Endothelial cell of umbilical vein (primary cell): Measurements from ENCODE around the gene TRIM39. TPM values are rescaled to one million over a fixed set of nuclear protein-coding genes. Genes with fewer than 3 reads are reported as not detected.

Experiments
- BruUV-seq: library from RNA; stranded (reverse); fragments of 400-500 nt; replicated peaks from 2 replicates; lab custom pipeline; 2021; lab: Mats Ljungman, UMichigan
- CTCF ChIA-PET: fragments of 300-600, 350-600 bp; sonication (Branson Sonifier 250); formaldehyde crosslinking; loops from one replicate; lab custom pipeline; 2021; ENCODE audit warnings: antibody characterized with exemption, inconsistent platforms; lab: Charles Lee
- POLR2A ChIA-PET: fragments of 300-600, 350-600 bp; sonication (Branson Sonifier 250); formaldehyde crosslinking; loops from one replicate; lab custom pipeline; 2021; ENCODE audit warnings: antibody characterized with exemption, inconsistent platforms; lab: Charles Lee
- DNase-seq: peaks from one replicate; pipeline ENCODE4 v3.0.0-alpha.2; 2011; ENCODE audit warnings: low read depth, low spot score
- FAIRE-seq: peaks from 2 replicates; lab custom pipeline; 2011; peaks lifted over from hg19 to GRCh38; lab: Jason Lieb, UNC
- H2AFZ ChIP-seq: 2 replicates; pipeline ENCODE4 v1.6.0; 2012; ENCODE audit warnings: low read depth, low read length, control low read depth, inconsistent platforms
- H3K27ac ChIP-seq: 2 replicates; pipeline ENCODE4 v1.5.1; 2011; ENCODE audit warnings: low read depth, mild to moderate bottlenecking, control low read depth, low read length, moderate library complexity; ENCODE audit not compliant: insufficient read depth
- H3K27me3 ChIP-seq, 2 experiments: 2 replicates each; pipeline versions ENCODE4 v1.6.0 to v1.6.1; 2011; ENCODE audit warnings: low read length in 2 of 2, mixed read lengths in 1 of 2; ENCODE audit not compliant: control insufficient read depth in 2 of 2, insufficient read depth in 2 of 2
- H3K36me3 ChIP-seq, 2 experiments: 2 replicates in 1 of 2; 3 replicates in 1 of 2; pipeline ENCODE4 v1.5.1; 2011; ENCODE audit warnings: low read length in 2 of 2, mild to moderate bottlenecking in 1 of 2, moderate library complexity in 1 of 2; ENCODE audit not compliant: control insufficient read depth in 2 of 2, insufficient read depth in 2 of 2; ENCODE audit errors: extremely low read depth in 1 of 2
- H3K4me1 ChIP-seq: 3 replicates; pipeline ENCODE4 v1.5.1; 2011; ENCODE audit warnings: mild to moderate bottlenecking, low read length; ENCODE audit not compliant: control insufficient read depth, insufficient read depth; ENCODE audit errors: extremely low read depth
- H3K4me2 ChIP-seq: 2 replicates; pipeline ENCODE4 v1.6.1; 2011; ENCODE audit warnings: low read length, control low read depth, mixed read lengths; ENCODE audit not compliant: insufficient read depth
- H3K4me3 ChIP-seq, 3 experiments: fragments of 200-600 bp in 1 of 3; sonication (generic), shearing (Covaris generic) in 1 of 3; replicated peaks in 1 of 3; 2 replicates each; pipeline ENCODE4 v1.5.1; 2011 to 2016; ENCODE audit warnings: control low read depth in 3 of 3, low read length in 3 of 3, mild to moderate bottlenecking in 2 of 3, inconsistent platforms in 1 of 3, low read depth in 1 of 3, moderate library complexity in 1 of 3; ENCODE audit not compliant: insufficient read depth in 1 of 3
- H3K79me2 ChIP-seq: 2 replicates; pipeline ENCODE4 v1.6.0; 2012; ENCODE audit warnings: low read length, inconsistent platforms; ENCODE audit not compliant: control insufficient read depth, insufficient read depth
- H3K9ac ChIP-seq: replicated peaks from 2 replicates; pipeline ENCODE3; 2011; ENCODE audit warnings: low read length, control low read depth; ENCODE audit not compliant: insufficient read depth; ENCODE audit errors: extremely low read depth
- H3K9me1 ChIP-seq: replicated peaks from 3 replicates; pipeline ENCODE4 v1.6.0; 2011; ENCODE audit warnings: mild to moderate bottlenecking, low read length; ENCODE audit not compliant: control insufficient read depth, insufficient read depth; ENCODE audit errors: extremely low read depth
- H3K9me3 ChIP-seq: replicated peaks from 2 replicates; pipeline ENCODE4 v1.5.1; 2012; ENCODE audit warnings: low read length, inconsistent platforms; ENCODE audit not compliant: control insufficient read depth, insufficient read depth
- H4K20me1 ChIP-seq: replicated peaks from 2 replicates; pipeline ENCODE3; 2011; ENCODE audit warnings: mild to moderate bottlenecking, low read length; ENCODE audit not compliant: control insufficient read depth, insufficient read depth; ENCODE audit errors: extremely low read depth
- CTCF ChIP-seq, 2 donors: IDR thresholded peaks; 1 replicate in 1 of 2; 2 replicates in 1 of 2; pipeline ENCODE4 v1.5.1; 2011; ENCODE audit warnings: low read length in 2 of 2, mild to moderate bottlenecking in 2 of 2, moderate library complexity in 2 of 2, control low read depth in 1 of 2, inconsistent platforms in 1 of 2, low read depth in 1 of 2; ENCODE audit not compliant: insufficient read depth in 1 of 2; ENCODE audit errors: extremely low read depth in 1 of 2
- EZH2 ChIP-seq: IDR thresholded peaks from 2 replicates; pipeline ENCODE4 v1.6.1; 2012; ENCODE audit warnings: borderline replicate concordance, low read depth, mild to moderate bottlenecking, moderate library complexity, low read length, inconsistent platforms; ENCODE audit not compliant: severe bottlenecking
- FOS ChIP-seq: IDR thresholded peaks from 2 replicates; pipeline ENCODE4 v1.6.1; 2011; ENCODE audit warnings: mild to moderate bottlenecking, low read length, moderate library complexity, borderline replicate concordance; ENCODE audit not compliant: insufficient read depth
- GATA2 ChIP-seq: IDR thresholded peaks from 2 replicates; pipeline ENCODE4 v1.7.0; 2011; ENCODE audit warnings: low read depth, mild to moderate bottlenecking, moderate library complexity, mixed read lengths, low read length; ENCODE audit not compliant: insufficient read length, insufficient read depth
- JUN ChIP-seq: IDR thresholded peaks from 2 replicates; pipeline ENCODE4 v1.6.1; 2011; ENCODE audit warnings: borderline replicate concordance, low read depth; ENCODE audit not compliant: insufficient read length, insufficient read depth
- MAX ChIP-seq: IDR thresholded peaks from 2 replicates; pipeline ENCODE4 v1.6.1; 2011; ENCODE audit not compliant: insufficient read depth, insufficient read length
- MYC ChIP-seq: IDR thresholded peaks from one replicate; pipeline ENCODE4 v1.6.1; 2011; ENCODE audit warnings: mild to moderate bottlenecking, low read depth, low read length
- POLR2A ChIP-seq: IDR thresholded peaks from 2 replicates; pipeline ENCODE4 v1.6.1; 2012; ENCODE audit warnings: low read depth, mild to moderate bottlenecking, control low read depth, low read length
- POLR2AphosphoS5 ChIP-seq: IDR thresholded peaks from 2 replicates; pipeline ENCODE4 v1.6.1; 2012; ENCODE audit warnings: low read depth, mild to moderate bottlenecking, control low read depth, low read length, moderate library complexity; ENCODE audit not compliant: insufficient read depth
- dilution Hi-C: fragments of 300-500 bp; cut with MboI; formaldehyde crosslinking; loops from one replicate; pipeline ENCODE4 v1.15.0; 2019; ENCODE audit warnings: low sequenced_read_pairs; ENCODE audit not compliant: extremely low pct_ligation_motif_present
- intact Hi-C: fragments of 100-400 bp; cut with micrococcal nuclease; formaldehyde crosslinking; loops from one replicate; pipeline ENCODE4 v1.10.0; 2022
- polyA plus RNA-seq, 4 experiments: library from polyadenylated mRNA; depleted of rRNA in 3 of 4; stranded (reverse) in 3 of 4; unstranded in 1 of 4; fragments of >200 nt; gene quantifications; 2 replicates each; pipeline versions ENCODE4 v1.2.1 to v1.2.3, GENCODE V29; 2011 to 2012; ENCODE audit warnings: missing spikeins in 1 of 4
- total RNA-seq: library from RNA; stranded (reverse); gene quantifications from 2 replicates; pipeline ENCODE4 v1.2.3, GENCODE V29; 2021

The TRIM39 gene
- total and polyA plus RNA-seq, 2 donors (not counting 3 experiments of a cell fraction or from before 2014, with no cell fraction given), result 5.6 to 13.1 TPM

- peaks cover 18% of the 10 kb centered on the region for H4K20me1 ChIP-seq
Measured at GRCh38 chr6:30311671-30312070, 15.1 kb upstream of the TRIM39 start.

More at GRCh38 chr6:30311671-30312070, 15.1 kb upstream of the TRIM39 start:
- TF ChIP-seq EZH2, result no peak
- no peak for TF ChIP-seq JUN
- TF ChIP-seq POLR2AphosphoS5, result no peak
- no peak for TF ChIP-seq MYC
- TF ChIP-seq CTCF (IDR thresholded peaks at IDR 0.05; ENCODE audit: extremely low read depth in 1 of 2, insufficient read depth in 1 of 2, low read depth in 1 of 2, low read length in 2 of 2), result no peak
- no peak for TF ChIP-seq POLR2A
- no peak for TF ChIP-seq GATA2
- no peak for TF ChIP-seq MAX
- no peak for TF ChIP-seq FOS
- Histone ChIP-seq H3K79me2 (peaks cover 75% of the 10 kb centered on the region), H3K27ac (no peak overlapping the region), H3K36me3 (peaks cover 4 to 5% of the 10 kb centered on the region in 2 experiments), H2AFZ (no peak overlapping the region), H3K9ac (no peak overlapping the region), H3K27me3 (no peaks in the 10 kb centered on the region), H3K4me2 (no peak overlapping the region), H3K4me3 (no peak overlapping the region), H3K4me1 (no peaks in the 10 kb centered on the region), H3K9me3 (no peaks in the 10 kb centered on the region), H3K9me1 (peaks cover 2% of the 10 kb centered on the region)
- no peak for DNase-seq
- dilution Hi-C loops (no loop called here), intact Hi-C loops (no loop called here)
- ChIA-PET CTCF (interaction anchor here (1.6 kb wide), 1 partner anchor 10 kb away, joined by 3 read pairs; no protein-coding TSS in a partner anchor), POLR2A (no interaction called here)
- BruUV-seq, result no TSS peak
- no peak for FAIRE-seq
